SK-N-MC (cell line): ENCODE results near the gene ZCCHC24.

Source experiments
- EZH2 ChIP-seq: fragments of 200-600 bp; sonication (generic); IDR thresholded peaks from one replicate; pipeline ENCODE4 v1.6.1; 2017; ENCODE audit warnings: antibody characterized with exemption
- POLR2AphosphoS5 ChIP-seq: IDR thresholded peaks from 2 replicates; pipeline ENCODE4 v1.6.1; 2012; ENCODE audit warnings: mild to moderate bottlenecking, low read depth, low read length, borderline replicate concordance

GRCh38 chr10:79383974-79384606 lies 61.3 kb downstream of the ZCCHC24 start:
- TF ChIP-seq POLR2AphosphoS5: no peak
- TF ChIP-seq EZH2: no peak
